ENCODE measurements around the gene TTC7B.

The TTC7B gene

GRCh38 chr14:90557516-90557915 is 258.7 kb downstream of the TTC7B start:
- H3K27ac ChIP-seq = no peak overlapping the region
- TF ChIP-seq CTCF (conservative IDR thresholded peaks at IDR 0.05) = no peak

DNA sequence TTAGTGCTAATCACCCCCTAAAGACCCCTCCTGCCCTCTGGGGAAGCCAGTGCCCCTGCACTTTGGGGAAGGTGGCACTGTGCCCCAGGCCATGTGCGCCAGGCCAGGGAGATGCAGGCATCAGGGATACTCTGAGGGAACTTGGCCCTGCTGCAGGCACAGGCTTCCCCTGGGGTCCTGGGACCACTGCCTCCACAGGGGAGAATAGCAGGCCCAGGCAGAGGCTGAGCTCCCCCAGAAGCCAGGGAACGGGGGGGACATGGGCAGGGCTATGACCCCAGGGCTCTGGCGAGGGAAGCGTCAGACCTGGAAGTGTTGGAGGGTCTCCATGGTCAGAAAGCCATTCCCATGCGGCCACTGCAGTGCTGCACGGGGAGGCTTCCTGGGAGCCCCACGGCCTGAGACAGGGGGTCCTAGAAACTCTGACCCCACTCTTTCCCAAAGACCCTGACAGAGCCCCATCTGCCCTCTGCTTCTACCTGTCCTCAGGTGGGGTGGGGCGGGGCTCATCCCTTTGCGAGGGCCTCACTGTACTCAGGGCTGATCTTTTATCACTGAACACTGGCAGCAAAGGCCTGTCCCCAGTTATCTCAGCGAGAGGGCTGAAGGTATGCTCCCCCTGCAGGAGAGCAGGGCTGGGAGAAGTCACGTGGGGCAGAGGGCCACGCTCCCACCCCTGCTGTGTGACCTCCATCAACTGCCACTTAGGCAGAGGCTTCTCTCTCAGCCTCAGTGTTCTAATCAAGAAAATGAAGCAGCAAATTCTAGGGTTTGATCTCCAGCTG is 259.4 kb downstream of the TTC7B start:
- no peak for TF ChIP-seq CTCF (conservative IDR thresholded peaks at IDR 0.05)
- no peak overlapping the region for H3K27ac ChIP-seq

DNA sequence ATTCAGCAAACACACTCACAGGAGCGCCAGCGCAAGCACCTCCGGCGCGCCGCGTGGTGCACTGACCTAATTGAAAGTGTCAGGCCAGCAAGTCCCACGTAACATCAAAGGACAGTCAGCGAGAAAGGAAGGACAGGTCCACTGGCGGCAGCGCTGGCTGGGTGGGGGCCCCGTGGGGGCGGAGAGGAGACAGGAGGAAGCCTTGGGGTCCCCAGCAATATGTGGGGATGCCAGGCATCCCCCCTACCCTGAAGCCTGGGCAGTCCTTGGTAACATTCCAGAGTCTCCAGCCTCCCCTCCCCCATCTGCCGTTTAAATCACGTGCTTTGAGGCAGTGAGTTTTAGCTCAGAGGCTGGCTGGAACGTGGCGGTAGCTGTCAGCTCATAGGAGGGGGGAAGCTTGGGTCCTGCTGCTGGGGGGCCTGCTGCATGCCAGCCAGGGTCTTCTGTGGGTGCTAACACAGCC is 260.2 kb downstream of the TTC7B start:
- TF ChIP-seq CTCF (conservative IDR thresholded peaks at IDR 0.05) = no peak
- peak overlapping the region; percentile 79; the same call in 1 of the 2 replicates for H3K27ac ChIP-seq

- peak overlapping the region; percentile 79 for H3K27ac ChIP-seq
- no peak for TF ChIP-seq CTCF (conservative IDR thresholded peaks at IDR 0.05)
Observed at GRCh38 chr14:90555126-90556011, 260.9 kb downstream of the TTC7B start.

DNA sequence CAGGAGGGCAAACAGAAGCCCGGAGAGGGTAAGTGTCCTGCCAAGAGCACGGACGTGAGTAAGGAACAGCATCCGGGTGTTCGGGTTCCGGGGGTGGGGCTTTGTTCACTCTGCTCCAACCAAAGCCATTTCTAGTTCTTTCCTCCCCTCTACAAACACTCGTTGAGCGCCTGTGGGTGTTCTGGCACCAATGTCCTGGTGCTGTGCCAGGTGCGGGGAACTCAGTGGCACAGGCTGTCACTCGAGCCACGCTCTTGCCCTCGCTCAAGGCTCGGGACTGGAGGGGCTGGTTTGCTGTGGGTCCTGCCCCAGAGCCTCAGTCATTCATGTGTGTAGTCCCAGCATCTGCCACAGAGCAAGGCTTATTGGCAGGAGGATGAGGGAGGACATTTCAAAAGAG is 261.9 kb downstream of the TTC7B start:
- TF ChIP-seq CTCF (conservative IDR thresholded peaks at IDR 0.05) = no peak
- peak overlapping the region; percentile 79 for H3K27ac ChIP-seq

DNA sequence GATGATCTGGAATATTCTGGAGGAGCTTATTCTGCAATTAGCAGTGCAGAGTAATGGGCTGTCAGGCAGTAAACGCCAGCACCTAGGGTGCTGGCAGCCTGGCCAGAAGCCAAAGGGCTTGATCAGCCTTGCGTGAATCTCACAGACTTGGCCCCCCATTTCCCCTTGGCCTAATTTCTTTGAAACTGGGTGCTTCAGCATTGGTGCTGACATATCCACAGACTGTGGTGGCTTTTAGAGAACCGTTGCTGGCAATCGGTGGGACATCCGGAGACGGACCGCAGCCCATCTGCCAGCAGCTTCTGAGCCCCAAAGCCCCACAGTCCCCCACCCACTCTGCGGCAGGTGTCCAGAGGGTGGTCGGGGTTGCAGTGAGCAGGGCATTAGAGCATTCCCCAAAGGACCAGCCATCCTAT is 262.3 kb downstream of the TTC7B start:
- peak overlapping the region; percentile 79 for H3K27ac ChIP-seq
- no peak for TF ChIP-seq CTCF (conservative IDR thresholded peaks at IDR 0.05)

DNA sequence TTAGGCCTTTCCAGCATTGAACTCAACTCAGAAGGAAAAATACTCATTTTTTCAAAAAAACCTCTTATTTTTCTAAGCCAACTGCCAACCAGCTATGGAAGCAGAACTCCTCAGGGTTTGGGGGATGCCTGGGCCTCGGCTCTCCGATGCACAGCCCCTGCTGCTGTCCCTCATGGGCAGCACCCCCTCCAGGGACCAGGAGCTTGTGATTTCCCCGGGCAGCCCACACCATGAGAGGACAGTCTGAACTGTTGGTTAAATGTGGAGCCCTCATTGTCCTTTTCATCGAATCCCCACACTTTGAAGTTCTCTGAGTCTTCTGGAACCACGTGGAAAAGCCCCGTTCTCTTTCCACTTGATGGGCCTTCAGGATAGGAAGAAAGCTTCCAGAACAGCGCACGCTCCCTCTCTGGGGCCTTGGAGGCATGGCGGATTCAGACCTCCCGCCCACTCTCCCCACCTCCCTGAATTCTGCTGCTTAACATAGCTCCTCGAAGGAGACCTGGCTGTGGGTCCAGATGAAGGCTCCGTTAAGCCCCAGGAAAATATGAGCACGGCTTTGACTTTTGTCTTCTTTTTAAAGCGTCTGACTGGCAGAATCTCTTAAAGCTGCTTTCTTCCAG is 262.8 kb downstream of the TTC7B start:
- TF ChIP-seq CTCF (conservative IDR thresholded peaks at IDR 0.05) = no peak

More for the DNA sequence above, 262.8 kb downstream of the TTC7B start:
- peak overlapping the region; percentile 79 for H3K27ac ChIP-seq
